DND-41 (cell line): ENCODE measurements around the gene LRRTM4.

Experiments
- ATAC-seq: fragments of 200-7000 bp; cut with Tn5 transposase; 3 replicates; pipeline ENCODE4 v1.9.1; 2021; ENCODE audit warnings: low read depth; ENCODE audit not compliant: insufficient read depth
- DNase-seq: peaks from one replicate; pipeline ENCODE4 v3.0.0-alpha.2; 2020
- H2AFZ ChIP-seq: 2 replicates; pipeline ENCODE4 v1.6.0; 2012; ENCODE audit warnings: low read depth, low read length
- H3K27ac ChIP-seq: 2 replicates; pipeline ENCODE4 v1.5.1; 2012; ENCODE audit warnings: low read length, inconsistent platforms
- H3K27me3 ChIP-seq: fragments of 200-600 bp; sonication (generic); 2 replicates; pipeline ENCODE4 v1.6.0; 2012; ENCODE audit warnings: low read length, mild to moderate bottlenecking, inconsistent platforms; ENCODE audit not compliant: insufficient read depth, poor library complexity
- H3K36me3 ChIP-seq: 2 replicates; pipeline ENCODE4 v1.5.1; 2012; ENCODE audit warnings: low read length, inconsistent platforms; ENCODE audit not compliant: insufficient read depth
- H3K4me1 ChIP-seq: 2 replicates; pipeline ENCODE4 v1.5.1; 2012; ENCODE audit warnings: mild to moderate bottlenecking, low read length; ENCODE audit not compliant: insufficient read depth
- H3K4me2 ChIP-seq: 2 replicates; pipeline ENCODE4 v1.6.0; 2012; ENCODE audit warnings: mild to moderate bottlenecking, moderate library complexity, low read length, inconsistent platforms; ENCODE audit not compliant: insufficient read depth
- H3K4me3 ChIP-seq, 2 experiments: fragments of 200-600 bp in 1 of 2; shearing (Covaris generic) in 1 of 2; 2 replicates each; pipeline ENCODE4 v1.5.1; 2012 to 2016; ENCODE audit warnings: inconsistent platforms in 2 of 2, low read length in 2 of 2, mild to moderate bottlenecking in 2 of 2, low read depth in 1 of 2, moderate library complexity in 1 of 2
- H3K79me2 ChIP-seq: 2 replicates; pipeline ENCODE4 v1.6.0; 2012; ENCODE audit warnings: low read length, inconsistent platforms; ENCODE audit not compliant: insufficient read depth
- H3K9ac ChIP-seq: 2 replicates; pipeline ENCODE4 v1.6.0; 2012; ENCODE audit warnings: low read depth, mild to moderate bottlenecking, inconsistent platforms, low read length, moderate library complexity
- H3K9me3 ChIP-seq: 2 replicates; pipeline ENCODE4 v1.5.1; 2012; ENCODE audit warnings: low read length, moderate library complexity, mild to moderate bottlenecking, inconsistent platforms; ENCODE audit not compliant: insufficient read depth, severe bottlenecking
- H4K20me1 ChIP-seq: 2 replicates; pipeline ENCODE4 v1.6.0; 2012; ENCODE audit warnings: low read length; ENCODE audit not compliant: insufficient read depth
- EZH2 ChIP-seq: IDR thresholded peaks from 3 replicates; pipeline ENCODE4 v1.6.1; 2012; ENCODE audit warnings: borderline replicate concordance, low read depth, mild to moderate bottlenecking, moderate library complexity, low read length, inconsistent platforms; ENCODE audit not compliant: severe bottlenecking
- TF ChIP-seq, protein P1 (sequence below): IDR thresholded peaks from 2 replicates; pipeline ENCODE4 v1.5.1; 2012; ENCODE audit warnings: borderline replicate concordance, low read length, moderate library complexity, mild to moderate bottlenecking; ENCODE audit not compliant: poor library complexity, severe bottlenecking; ENCODE audit errors: extremely low read depth

LRRTM4 gene

DNA sequence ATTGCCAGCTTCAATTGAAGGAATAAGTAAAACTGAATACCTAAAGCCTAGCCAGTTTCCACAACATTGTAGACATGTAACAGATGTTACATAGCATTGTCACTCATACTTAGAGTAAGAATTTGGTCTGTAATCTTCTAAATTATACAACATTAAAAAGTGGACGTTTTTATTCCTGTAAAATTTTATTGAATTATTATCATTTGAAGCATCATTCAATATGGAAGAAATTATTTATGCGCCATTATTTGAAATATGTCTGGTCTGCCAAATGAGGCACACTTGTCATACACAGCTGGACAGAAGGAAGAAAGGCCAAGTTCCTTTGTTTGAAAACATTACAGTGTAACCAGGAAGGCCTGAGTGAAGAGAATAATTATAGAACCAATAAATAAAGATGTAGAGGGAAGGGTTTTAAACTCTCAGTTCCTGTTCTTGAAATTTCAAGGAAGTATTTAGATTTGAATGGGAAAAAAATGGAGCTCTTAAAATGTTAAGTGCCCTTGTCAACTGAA lies 575.5 kb downstream of the LRRTM4 start:
- H4K20me1 ChIP-seq, result no peaks in the 10 kb centered on the region
- no peak for TF ChIP-seq EZH2
- TF ChIP-seq, protein P1, sequence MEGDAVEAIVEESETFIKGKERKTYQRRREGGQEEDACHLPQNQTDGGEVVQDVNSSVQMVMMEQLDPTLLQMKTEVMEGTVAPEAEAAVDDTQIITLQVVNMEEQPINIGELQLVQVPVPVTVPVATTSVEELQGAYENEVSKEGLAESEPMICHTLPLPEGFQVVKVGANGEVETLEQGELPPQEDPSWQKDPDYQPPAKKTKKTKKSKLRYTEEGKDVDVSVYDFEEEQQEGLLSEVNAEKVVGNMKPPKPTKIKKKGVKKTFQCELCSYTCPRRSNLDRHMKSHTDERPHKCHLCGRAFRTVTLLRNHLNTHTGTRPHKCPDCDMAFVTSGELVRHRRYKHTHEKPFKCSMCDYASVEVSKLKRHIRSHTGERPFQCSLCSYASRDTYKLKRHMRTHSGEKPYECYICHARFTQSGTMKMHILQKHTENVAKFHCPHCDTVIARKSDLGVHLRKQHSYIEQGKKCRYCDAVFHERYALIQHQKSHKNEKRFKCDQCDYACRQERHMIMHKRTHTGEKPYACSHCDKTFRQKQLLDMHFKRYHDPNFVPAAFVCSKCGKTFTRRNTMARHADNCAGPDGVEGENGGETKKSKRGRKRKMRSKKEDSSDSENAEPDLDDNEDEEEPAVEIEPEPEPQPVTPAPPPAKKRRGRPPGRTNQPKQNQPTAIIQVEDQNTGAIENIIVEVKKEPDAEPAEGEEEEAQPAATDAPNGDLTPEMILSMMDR, result no peak
- no peaks in the 10 kb centered on the region for H3K9me3 ChIP-seq
- no peaks in the 10 kb centered on the region for H3K27me3 ChIP-seq
- H3K4me1 ChIP-seq, result no peaks in the 10 kb centered on the region
- H2AFZ ChIP-seq, result no peak overlapping the region
- no peak for ATAC-seq
- H3K27ac ChIP-seq, result no peak overlapping the region
- no peaks in the 10 kb centered on the region for H3K36me3 ChIP-seq
- no peak overlapping the region for H3K4me3 ChIP-seq
- H3K4me2 ChIP-seq, result no peak overlapping the region
- no peaks in the 10 kb centered on the region for H3K79me2 ChIP-seq
- no peak for DNase-seq
- H3K9ac ChIP-seq, result no peak overlapping the region

DNA sequence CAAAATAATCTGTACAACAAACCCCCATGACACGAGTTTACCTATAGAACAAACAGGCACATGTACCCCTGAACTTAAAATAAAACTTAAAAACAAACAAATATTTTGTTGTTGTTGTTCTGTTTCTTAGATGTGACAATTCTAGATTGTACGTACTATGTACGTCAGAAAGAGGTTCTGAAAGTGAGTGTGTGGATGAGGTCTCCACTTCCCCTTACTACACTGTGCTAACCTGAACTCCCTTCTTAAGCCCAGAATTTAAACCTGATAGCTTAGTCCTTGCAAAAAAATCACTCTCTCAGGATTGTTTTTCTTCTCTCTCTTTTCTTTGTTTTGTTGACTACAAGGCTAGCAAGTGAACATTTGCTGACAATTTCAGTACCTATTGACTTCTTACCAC lies 581.6 kb downstream of the LRRTM4 start:
- Histone ChIP-seq H3K27ac (no peak overlapping the region), H2AFZ (no peak overlapping the region), H3K4me1 (no peaks in the 10 kb centered on the region), H3K79me2 (no peaks in the 10 kb centered on the region), H3K36me3 (no peaks in the 10 kb centered on the region), H3K27me3 (no peaks in the 10 kb centered on the region), H3K4me2 (no peak overlapping the region), H4K20me1 (no peaks in the 10 kb centered on the region), H3K9ac (no peak overlapping the region), H3K4me3 (no peak overlapping the region), H3K9me3 (no peaks in the 10 kb centered on the region)
- DNase-seq (no peak), ATAC-seq (no peak)
- no peak for TF ChIP-seq EZH2
- TF ChIP-seq, protein P1, result no peak

- Histone ChIP-seq H3K36me3 (no peaks in the 10 kb centered on the region), H3K9ac (no peak overlapping the region), H3K27me3 (no peaks in the 10 kb centered on the region), H3K9me3 (no peaks in the 10 kb centered on the region), H3K4me2 (no peak overlapping the region), H2AFZ (no peak overlapping the region), H3K79me2 (no peaks in the 10 kb centered on the region), H3K4me1 (no peaks in the 10 kb centered on the region), H3K27ac (no peak overlapping the region), H3K4me3 (no peak overlapping the region), H4K20me1 (no peaks in the 10 kb centered on the region)
- DNase-seq (no peak), ATAC-seq (no peak)
- TF ChIP-seq, protein P1, result no peak
- no peak for TF ChIP-seq EZH2
These were observed 584.0 kb downstream of the LRRTM4 start for GRCh38 chr2:76938153-76938552.

DNA sequence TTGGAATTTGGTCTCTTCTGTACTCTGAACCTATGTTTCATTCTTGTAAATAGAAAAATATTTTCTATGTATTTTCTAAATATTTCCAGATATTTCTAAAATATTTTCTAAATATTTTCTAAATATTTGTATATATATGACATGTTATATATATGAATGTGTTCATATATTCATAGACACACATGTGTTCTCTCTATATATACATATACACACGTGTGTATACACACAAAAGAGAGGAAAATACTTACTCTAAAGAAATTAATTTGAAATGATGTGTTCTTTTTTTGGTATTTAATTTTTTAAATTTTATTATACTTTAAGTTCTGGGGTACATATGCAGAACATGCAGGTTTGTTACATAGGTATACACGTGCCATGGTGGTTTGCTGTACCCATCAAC lies 589.6 kb downstream of the LRRTM4 start:
- Histone ChIP-seq H3K9me3 (no peaks in the 10 kb centered on the region), H3K36me3 (no peaks in the 10 kb centered on the region), H3K4me3 (no peak overlapping the region), H4K20me1 (no peaks in the 10 kb centered on the region), H3K9ac (no peak overlapping the region), H3K4me2 (no peak overlapping the region), H3K27me3 (no peaks in the 10 kb centered on the region), H3K27ac (no peak overlapping the region), H3K79me2 (no peaks in the 10 kb centered on the region), H2AFZ (no peak overlapping the region), H3K4me1 (no peaks in the 10 kb centered on the region)
- no peak for DNase-seq
- ATAC-seq, result no peak
- no peak for TF ChIP-seq EZH2
- TF ChIP-seq, protein P1, result no peak
